ENCODE data around the gene KNDC1.

The KNDC1 gene

DNA sequence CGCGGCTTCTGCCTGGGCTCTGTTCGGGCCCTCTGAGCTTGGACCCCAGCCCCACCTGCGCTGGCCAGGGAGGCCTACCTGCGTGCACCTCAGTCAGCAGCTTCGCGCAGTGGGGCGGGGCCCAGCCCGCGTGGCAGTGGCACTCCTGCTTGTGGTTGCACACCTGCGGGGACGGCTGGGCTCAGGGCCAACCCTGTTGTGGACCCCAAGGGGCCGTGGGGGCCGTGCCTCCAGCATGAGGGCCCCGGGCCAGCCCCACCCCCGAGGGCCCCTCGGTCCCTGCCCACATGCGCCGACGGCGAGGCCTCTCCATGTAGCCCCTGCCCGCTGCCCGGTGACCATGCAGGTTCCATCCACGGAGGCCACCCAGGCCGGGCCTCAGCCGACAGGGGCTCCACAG lies 109.3 kb downstream of the KNDC1 start:
- Histone ChIP-seq H3K4me1 (ENCODE audit: insufficient read depth, insufficient read length) (peaks cover 2% of the 10 kb centered on the region), H3K9me3 (ENCODE audit: insufficient read depth, low read length) (no peaks in the 10 kb centered on the region), H3K27me3 (ENCODE audit: insufficient read depth, insufficient read length) (no peaks in the 10 kb centered on the region), H3K9ac (ENCODE audit: insufficient read length, low read depth) (no peak overlapping the region), H3K4me3 (ENCODE audit: insufficient read length, low read depth) (no peak overlapping the region), H3K36me3 (ENCODE audit: insufficient read depth, insufficient read length, low read length) (peaks cover 3% of the 10 kb centered on the region)
- DNase-seq (ENCODE audit: low read depth, low spot score): no peak
- no peak for TF ChIP-seq YY1 (IDR thresholded peaks at IDR 0.05; ENCODE audit: insufficient read depth, insufficient read length)
- no peak for TF ChIP-seq SUZ12 (IDR thresholded peaks at IDR 0.05; ENCODE audit: extremely low read depth, insufficient read depth, insufficient read length)
- no peak for TF ChIP-seq ZNF274 (IDR thresholded peaks at IDR 0.05; ENCODE audit: low read depth, low read length)

DNA sequence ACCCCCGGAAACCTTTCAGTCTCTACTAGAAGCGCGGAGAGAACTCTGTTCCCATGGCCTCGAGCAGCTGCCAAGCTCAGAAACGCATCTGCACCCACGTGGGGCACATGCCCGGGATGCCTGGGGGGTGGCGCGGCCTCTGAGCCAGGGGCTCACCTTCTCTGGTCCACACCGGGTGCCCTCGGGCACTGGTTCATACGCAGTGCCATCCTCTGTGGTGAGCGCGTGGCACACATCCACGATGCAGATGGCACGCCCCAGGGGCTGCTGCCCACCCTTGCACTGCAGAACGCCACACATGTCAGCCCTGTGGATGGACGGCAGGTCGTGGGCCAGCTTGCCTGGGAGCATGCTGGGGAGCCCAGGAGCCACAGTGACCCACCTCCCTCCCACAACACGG lies 110.2 kb downstream of the KNDC1 start:
- H3K36me3 ChIP-seq (ENCODE audit: insufficient read depth, insufficient read length, low read length): peaks cover 3% of the 10 kb centered on the region

DNA sequence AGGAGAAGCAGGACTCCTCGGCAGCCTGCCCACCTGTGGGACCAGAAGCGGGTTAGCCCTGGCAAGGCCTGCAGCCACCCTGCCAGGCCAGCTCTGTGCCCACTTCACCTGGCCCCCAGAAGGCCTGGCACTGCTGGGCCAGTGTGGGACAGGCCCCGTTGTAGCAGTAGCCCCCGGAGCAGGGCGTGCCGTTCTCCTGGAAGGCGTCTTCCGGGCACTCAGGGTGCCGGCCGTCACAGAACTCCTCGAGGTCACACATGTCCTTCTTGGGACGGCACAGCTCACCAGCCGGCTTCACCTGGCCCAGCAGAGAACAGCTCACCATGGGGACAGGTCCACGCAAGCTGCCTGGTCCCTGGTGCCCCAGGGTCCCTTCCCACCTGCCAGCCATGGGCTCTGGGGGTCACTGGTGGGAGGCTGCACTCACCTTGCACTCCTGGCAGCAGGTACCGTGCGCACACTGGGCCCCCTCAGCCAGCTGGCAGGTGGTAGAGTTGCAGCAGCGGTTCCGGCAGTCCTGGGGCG lies 110.8 kb downstream of the KNDC1 start:
- H3K9ac ChIP-seq (ENCODE audit: insufficient read length, low read depth): no peak overlapping the region
- peaks cover 9% of the 10 kb centered on the region for H3K4me1 ChIP-seq (ENCODE audit: insufficient read depth, insufficient read length)
- H3K9me3 ChIP-seq (ENCODE audit: insufficient read depth, low read length): no peaks in the 10 kb centered on the region
- no peak overlapping the region for H3K4me3 ChIP-seq (ENCODE audit: insufficient read length, low read depth)
- H3K27me3 ChIP-seq (ENCODE audit: insufficient read depth, insufficient read length): no peaks in the 10 kb centered on the region
- TF ChIP-seq SUZ12 (IDR thresholded peaks at IDR 0.05; ENCODE audit: extremely low read depth, insufficient read depth, insufficient read length) (no peak), ZNF274 (IDR thresholded peaks at IDR 0.05; ENCODE audit: low read depth, low read length) (no peak), YY1 (IDR thresholded peaks at IDR 0.05; ENCODE audit: insufficient read depth, insufficient read length) (no peak)
- H3K36me3 ChIP-seq (ENCODE audit: insufficient read depth, insufficient read length, low read length): peaks cover 3% of the 10 kb centered on the region
- no peak for DNase-seq (ENCODE audit: low read depth, low spot score)

More for the DNA sequence above, 110.2 kb downstream of the KNDC1 start:
- DNase-seq (ENCODE audit: low read depth, low spot score): no peak
- TF ChIP-seq ZNF274 (IDR thresholded peaks at IDR 0.05; ENCODE audit: low read depth, low read length): no peak
- TF ChIP-seq YY1 (IDR thresholded peaks at IDR 0.05; ENCODE audit: insufficient read depth, insufficient read length): no peak
- TF ChIP-seq SUZ12 (IDR thresholded peaks at IDR 0.05; ENCODE audit: extremely low read depth, insufficient read depth, insufficient read length): no peak
- Histone ChIP-seq H3K27me3 (ENCODE audit: insufficient read depth, insufficient read length) (no peaks in the 10 kb centered on the region), H3K4me1 (ENCODE audit: insufficient read depth, insufficient read length) (peaks cover 4% of the 10 kb centered on the region), H3K9ac (ENCODE audit: insufficient read length, low read depth) (no peak overlapping the region), H3K9me3 (ENCODE audit: insufficient read depth, low read length) (no peaks in the 10 kb centered on the region), H3K4me3 (ENCODE audit: insufficient read length, low read depth) (no peak overlapping the region)

GRCh38 chr10:133271521-133272300 lies 111.7 kb downstream of the KNDC1 start:
- no peak for DNase-seq (ENCODE audit: low read depth, low spot score)

DNA sequence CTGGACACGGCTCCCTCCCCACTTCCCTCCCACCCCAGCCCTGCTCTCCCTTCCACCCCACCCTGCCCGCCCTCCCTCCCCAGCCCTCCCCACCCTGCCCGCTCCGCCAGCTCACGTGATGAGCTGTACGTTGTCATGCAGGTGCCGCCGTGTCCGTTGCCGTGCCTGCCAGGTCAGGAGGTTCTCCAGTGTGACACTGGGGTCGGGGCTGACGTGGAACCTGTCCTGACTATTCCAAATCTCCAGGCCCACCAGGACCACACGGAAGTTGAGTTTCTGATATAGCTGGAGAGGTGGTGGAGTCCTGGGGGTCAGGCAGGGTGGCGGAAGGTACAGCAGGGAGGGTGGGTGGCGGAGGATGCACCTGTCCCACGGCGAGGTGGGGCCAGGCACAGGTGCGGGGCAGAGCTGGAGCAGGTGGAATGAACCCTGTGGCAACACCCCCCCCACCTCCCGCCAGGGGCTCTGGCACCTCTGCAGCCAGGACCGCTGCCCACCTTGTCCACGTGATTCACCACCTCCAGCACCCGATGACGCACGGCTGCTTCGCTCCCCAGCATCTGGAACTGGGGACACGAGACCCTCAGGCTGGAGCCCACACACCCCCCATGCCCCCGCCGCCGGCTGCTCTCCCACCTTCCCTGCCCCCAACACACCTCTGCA lies 112.4 kb downstream of the KNDC1 start:
- no peak for DNase-seq (ENCODE audit: low read depth, low spot score)
- no peaks in the 10 kb centered on the region for H3K9me3 ChIP-seq (ENCODE audit: insufficient read depth, low read length)

More at GRCh38 chr10:133271521-133272300, 111.7 kb downstream of the KNDC1 start:
- H3K4me3 ChIP-seq (ENCODE audit: insufficient read length, low read depth): no peak overlapping the region
- no peaks in the 10 kb centered on the region for H3K9me3 ChIP-seq (ENCODE audit: insufficient read depth, low read length)
- H3K36me3 ChIP-seq (ENCODE audit: insufficient read depth, insufficient read length, low read length): peaks cover 3% of the 10 kb centered on the region
- H3K4me1 ChIP-seq (ENCODE audit: insufficient read depth, insufficient read length): peaks cover 10% of the 10 kb centered on the region
- no peak overlapping the region for H3K9ac ChIP-seq (ENCODE audit: insufficient read length, low read depth)
- H3K27me3 ChIP-seq (ENCODE audit: insufficient read depth, insufficient read length): peaks cover 5% of the 10 kb centered on the region
- TF ChIP-seq SUZ12 (IDR thresholded peaks at IDR 0.05; ENCODE audit: extremely low read depth, insufficient read depth, insufficient read length) (no peak), YY1 (IDR thresholded peaks at IDR 0.05; ENCODE audit: insufficient read depth, insufficient read length) (no peak), ZNF274 (IDR thresholded peaks at IDR 0.05; ENCODE audit: low read depth, low read length) (no peak)

GRCh38 chr10:133272964-133273420 lies 113.0 kb downstream of the KNDC1 start:
- no peak overlapping the region for H3K9ac ChIP-seq (ENCODE audit: insufficient read length, low read depth)
- TF ChIP-seq SUZ12 (IDR thresholded peaks at IDR 0.05; ENCODE audit: extremely low read depth, insufficient read depth, insufficient read length): no peak
- TF ChIP-seq ZNF274 (IDR thresholded peaks at IDR 0.05; ENCODE audit: low read depth, low read length): no peak
- no peak for TF ChIP-seq YY1 (IDR thresholded peaks at IDR 0.05; ENCODE audit: insufficient read depth, insufficient read length)

More for the DNA sequence above, 112.4 kb downstream of the KNDC1 start:
- Histone ChIP-seq H3K4me1 (ENCODE audit: insufficient read depth, insufficient read length) (peaks cover 12% of the 10 kb centered on the region), H3K27me3 (ENCODE audit: insufficient read depth, insufficient read length) (peaks cover 5% of the 10 kb centered on the region), H3K9ac (ENCODE audit: insufficient read length, low read depth) (no peak overlapping the region), H3K4me3 (ENCODE audit: insufficient read length, low read depth) (no peak overlapping the region), H3K36me3 (ENCODE audit: insufficient read depth, insufficient read length, low read length) (no peaks in the 10 kb centered on the region)
- TF ChIP-seq ZNF274 (IDR thresholded peaks at IDR 0.05; ENCODE audit: low read depth, low read length) (no peak), YY1 (IDR thresholded peaks at IDR 0.05; ENCODE audit: insufficient read depth, insufficient read length) (no peak), SUZ12 (IDR thresholded peaks at IDR 0.05; ENCODE audit: extremely low read depth, insufficient read depth, insufficient read length) (no peak)

More at GRCh38 chr10:133272964-133273420, 113.0 kb downstream of the KNDC1 start:
- DNase-seq (ENCODE audit: low read depth, low spot score): no peak
- Histone ChIP-seq H3K4me1 (ENCODE audit: insufficient read depth, insufficient read length) (peaks cover 15% of the 10 kb centered on the region), H3K4me3 (ENCODE audit: insufficient read length, low read depth) (no peak overlapping the region), H3K9me3 (ENCODE audit: insufficient read depth, low read length) (no peaks in the 10 kb centered on the region), H3K27me3 (ENCODE audit: insufficient read depth, insufficient read length) (peaks cover 5% of the 10 kb centered on the region), H3K36me3 (ENCODE audit: insufficient read depth, insufficient read length, low read length) (no peaks in the 10 kb centered on the region)
